ENCODE measurements around the gene KRTAP1-3. TPM values are rescaled to one million over a fixed set of nuclear protein-coding genes. Genes with fewer than 3 reads are reported as not detected.

Gene KRTAP1-3
- total and polyA plus RNA-seq, 3 experiments from 2014 or later = not detected

DNA sequence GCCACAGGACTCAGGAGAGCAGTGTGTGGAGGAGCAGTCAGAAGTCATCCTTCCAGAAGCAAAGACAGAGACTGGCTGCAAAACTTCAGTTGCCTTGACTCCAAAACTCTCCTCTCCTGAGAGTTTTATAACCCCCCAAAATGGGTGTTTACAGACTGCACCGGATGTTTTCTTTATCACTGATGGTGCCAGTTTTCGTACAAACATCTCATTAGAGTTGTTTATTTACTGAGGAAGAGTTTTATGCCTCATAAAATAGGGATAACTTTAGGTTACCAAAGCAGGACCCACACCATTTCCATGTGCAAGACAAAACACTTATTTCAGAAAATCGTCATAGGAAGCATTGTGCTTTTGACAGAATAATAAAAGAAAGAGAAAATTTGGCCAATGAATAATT, 50.4 kb downstream of the KRTAP1-3 start, which contains the start of gene KRT40:
Gene KRT40 (minus strand): TSS at position 101 of the 400 bp plus-strand sequence. CDS start 53 bp downstream, at position 48.
- Histone ChIP-seq H3K36me3 (ENCODE audit: insufficient read depth, low read length) (no peaks in the 10 kb centered on the region), H3K27me3 (ENCODE audit: insufficient read depth, low read length, poor library complexity, severe bottlenecking) (no peaks in the 10 kb centered on the region), H3K4me1 (ENCODE audit: insufficient read depth, low read length) (no peaks in the 10 kb centered on the region), H3K4me3 (ENCODE audit: low read length) (no peak within 1 kb of the TSS), H3K27ac (ENCODE audit: low read depth, low read length) (no peak within 1 kb of the TSS), H3K9me3 (ENCODE audit: low read length) (no peaks in the 10 kb centered on the region)
- ChIA-PET CTCF (no interaction called here), POLR2A (no interaction called here)
- H3K27ac Mint-ChIP-seq = peak within 1 kb of the TSS in 1 of 8 donors; percentile 16
- H3K4me1 Mint-ChIP-seq = no peaks in the 10 kb centered on the region
- H3K9me3 Mint-ChIP-seq = no peaks in the 10 kb centered on the region
- H3K36me3 Mint-ChIP-seq = no peaks in the 10 kb centered on the region
- no peak for DNase-seq
- no peak within 1 kb of the TSS for H3K4me3 Mint-ChIP-seq
- peaks cover 6 to 55% of the 10 kb centered on the region in 2 donors for H3K27me3 Mint-ChIP-seq

Other genes starting within 250 kb of the KRTAP1-3 start
Only the 30 nearest of the 37 such genes appear.
- not detected for gene KRT12, start 167.7 kb downstream of the KRTAP1-3 start, total RNA-seq
- gene KRT12, start 167.7 kb downstream of the KRTAP1-3 start, polyA plus RNA-seq = not detected
- not detected for gene KRT20, start 149.6 kb downstream of the KRTAP1-3 start, total RNA-seq
- not detected for gene KRT20, start 149.6 kb downstream of the KRTAP1-3 start, polyA plus RNA-seq
- not detected for gene KRT23, start 97.2 kb downstream of the KRTAP1-3 start, total RNA-seq
- not detected for gene KRT23, start 97.2 kb downstream of the KRTAP1-3 start, polyA plus RNA-seq
- not detected for gene KRT39, start 67.9 kb downstream of the KRTAP1-3 start, total RNA-seq
- not detected for gene KRT39, start 67.9 kb downstream of the KRTAP1-3 start, polyA plus RNA-seq
- not detected for gene KRT40, start 50.5 kb downstream of the KRTAP1-3 start, total RNA-seq
- gene KRT40, start 50.5 kb downstream of the KRTAP1-3 start, polyA plus RNA-seq = not detected
- gene KRTAP3-3, start 40.7 kb downstream of the KRTAP1-3 start, total RNA-seq = not detected
- gene KRTAP3-3, start 40.7 kb downstream of the KRTAP1-3 start, polyA plus RNA-seq = not detected
- gene KRTAP3-2, start 35.0 kb downstream of the KRTAP1-3 start, total RNA-seq = not detected
- not detected for gene KRTAP3-2, start 35.0 kb downstream of the KRTAP1-3 start, polyA plus RNA-seq
- gene KRTAP3-1, start 25.7 kb downstream of the KRTAP1-3 start, total RNA-seq = not detected
- gene KRTAP3-1, start 25.7 kb downstream of the KRTAP1-3 start, polyA plus RNA-seq = not detected
- gene KRTAP1-5, start 7.7 kb downstream of the KRTAP1-3 start, total RNA-seq = not detected
- gene KRTAP1-5, start 7.7 kb downstream of the KRTAP1-3 start, polyA plus RNA-seq = not detected
- gene KRTAP1-4, start 4.7 kb downstream of the KRTAP1-3 start, total RNA-seq = not detected
- gene KRTAP1-4, start 4.7 kb downstream of the KRTAP1-3 start, polyA plus RNA-seq = not detected
- gene KRTAP1-1, start 6.6 kb upstream of the KRTAP1-3 start, total RNA-seq = not detected
- not detected for gene KRTAP1-1, start 6.6 kb upstream of the KRTAP1-3 start, polyA plus RNA-seq
- not detected for gene KRTAP2-1, start 12.4 kb upstream of the KRTAP1-3 start, total RNA-seq
- not detected for gene KRTAP2-1, start 12.4 kb upstream of the KRTAP1-3 start, polyA plus RNA-seq
- gene KRTAP2-2, start 20.4 kb upstream of the KRTAP1-3 start, total RNA-seq = not detected
- gene KRTAP2-2, start 20.4 kb upstream of the KRTAP1-3 start, polyA plus RNA-seq = not detected
- gene KRTAP2-3, start 25.2 kb upstream of the KRTAP1-3 start, total RNA-seq = not detected
- not detected for gene KRTAP2-3, start 25.2 kb upstream of the KRTAP1-3 start, polyA plus RNA-seq
- not detected for gene KRTAP2-4, start 31.0 kb upstream of the KRTAP1-3 start, total RNA-seq
- gene KRTAP2-4, start 31.0 kb upstream of the KRTAP1-3 start, polyA plus RNA-seq = not detected
- gene KRTAP4-7, start 49.3 kb upstream of the KRTAP1-3 start, total RNA-seq = not detected
- not detected for gene KRTAP4-7, start 49.3 kb upstream of the KRTAP1-3 start, polyA plus RNA-seq
- gene KRTAP4-8, start 63.3 kb upstream of the KRTAP1-3 start, total RNA-seq = not detected
- gene KRTAP4-8, start 63.3 kb upstream of the KRTAP1-3 start, polyA plus RNA-seq = not detected
- gene KRTAP4-16, start 67.3 kb upstream of the KRTAP1-3 start, total RNA-seq = not detected
- gene KRTAP4-16, start 67.3 kb upstream of the KRTAP1-3 start, polyA plus RNA-seq = not detected
- gene KRTAP4-9, start 70.5 kb upstream of the KRTAP1-3 start, total RNA-seq = not detected
- gene KRTAP4-9, start 70.5 kb upstream of the KRTAP1-3 start, polyA plus RNA-seq = not detected
- not detected for gene KRTAP4-11, start 83.5 kb upstream of the KRTAP1-3 start, total RNA-seq
- not detected for gene KRTAP4-11, start 83.5 kb upstream of the KRTAP1-3 start, polyA plus RNA-seq
- gene KRTAP4-12, start 89.3 kb upstream of the KRTAP1-3 start, total RNA-seq = not detected
- gene KRTAP4-12, start 89.3 kb upstream of the KRTAP1-3 start, polyA plus RNA-seq = not detected
- gene KRTAP4-6, start 105.7 kb upstream of the KRTAP1-3 start, total RNA-seq = not detected
- 0.35 TPM for gene KRTAP4-6, start 105.7 kb upstream of the KRTAP1-3 start, polyA plus RNA-seq
- not detected for gene KRTAP4-5, start 115.0 kb upstream of the KRTAP1-3 start, total RNA-seq
- gene KRTAP4-5, start 115.0 kb upstream of the KRTAP1-3 start, polyA plus RNA-seq = not detected
- gene KRTAP4-4, start 125.9 kb upstream of the KRTAP1-3 start, total RNA-seq = not detected
- not detected for gene KRTAP4-4, start 125.9 kb upstream of the KRTAP1-3 start, polyA plus RNA-seq
- not detected for gene KRTAP4-3, start 133.3 kb upstream of the KRTAP1-3 start, total RNA-seq
- gene KRTAP4-3, start 133.3 kb upstream of the KRTAP1-3 start, polyA plus RNA-seq = not detected
- not detected for gene KRTAP4-2, start 143.3 kb upstream of the KRTAP1-3 start, total RNA-seq
- gene KRTAP4-2, start 143.3 kb upstream of the KRTAP1-3 start, polyA plus RNA-seq = not detected
- gene KRTAP4-1, start 150.0 kb upstream of the KRTAP1-3 start, total RNA-seq = not detected
- not detected for gene KRTAP4-1, start 150.0 kb upstream of the KRTAP1-3 start, polyA plus RNA-seq
- gene KRTAP9-1, start 155.0 kb upstream of the KRTAP1-3 start, total RNA-seq = not detected
- gene KRTAP9-1, start 155.0 kb upstream of the KRTAP1-3 start, polyA plus RNA-seq = not detected
- not detected for gene KRTAP9-2, start 191.8 kb upstream of the KRTAP1-3 start, total RNA-seq
- gene KRTAP9-2, start 191.8 kb upstream of the KRTAP1-3 start, polyA plus RNA-seq = not detected
- not detected for gene KRTAP9-3, start 197.6 kb upstream of the KRTAP1-3 start, total RNA-seq
- not detected for gene KRTAP9-3, start 197.6 kb upstream of the KRTAP1-3 start, polyA plus RNA-seq